ENCODE measurements around the gene CCR6.
"Not testable (repeated sequence)": the region's sequence is repeated elsewhere in the genome, so short reads cannot be mapped to it uniquely, and the experiment has no call there.

DNA sequence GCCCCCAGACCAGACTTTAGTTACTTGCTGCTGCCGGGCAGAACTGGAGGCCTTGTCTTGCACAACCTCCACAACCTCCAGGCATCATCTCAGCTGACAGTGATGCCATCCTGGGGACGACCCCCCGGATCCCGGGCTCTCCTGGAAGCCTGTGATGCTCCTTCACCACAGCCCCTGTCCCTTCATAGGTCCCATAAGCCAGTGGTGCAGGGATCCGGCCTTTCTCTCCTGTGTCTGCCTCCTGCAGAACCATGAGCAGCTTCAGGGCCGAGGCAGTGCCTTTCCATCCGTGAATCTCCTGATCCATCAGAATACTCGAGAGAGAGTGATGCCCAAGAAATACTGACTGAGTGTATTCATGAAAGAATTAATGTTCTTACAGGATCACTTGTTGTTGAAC is 57.2 kb downstream of the CCR6 start:
- TF ChIP-seq POLR2A (IDR thresholded peaks at IDR 0.05), result not testable (repeated sequence)
- TF ChIP-seq, protein P1, sequence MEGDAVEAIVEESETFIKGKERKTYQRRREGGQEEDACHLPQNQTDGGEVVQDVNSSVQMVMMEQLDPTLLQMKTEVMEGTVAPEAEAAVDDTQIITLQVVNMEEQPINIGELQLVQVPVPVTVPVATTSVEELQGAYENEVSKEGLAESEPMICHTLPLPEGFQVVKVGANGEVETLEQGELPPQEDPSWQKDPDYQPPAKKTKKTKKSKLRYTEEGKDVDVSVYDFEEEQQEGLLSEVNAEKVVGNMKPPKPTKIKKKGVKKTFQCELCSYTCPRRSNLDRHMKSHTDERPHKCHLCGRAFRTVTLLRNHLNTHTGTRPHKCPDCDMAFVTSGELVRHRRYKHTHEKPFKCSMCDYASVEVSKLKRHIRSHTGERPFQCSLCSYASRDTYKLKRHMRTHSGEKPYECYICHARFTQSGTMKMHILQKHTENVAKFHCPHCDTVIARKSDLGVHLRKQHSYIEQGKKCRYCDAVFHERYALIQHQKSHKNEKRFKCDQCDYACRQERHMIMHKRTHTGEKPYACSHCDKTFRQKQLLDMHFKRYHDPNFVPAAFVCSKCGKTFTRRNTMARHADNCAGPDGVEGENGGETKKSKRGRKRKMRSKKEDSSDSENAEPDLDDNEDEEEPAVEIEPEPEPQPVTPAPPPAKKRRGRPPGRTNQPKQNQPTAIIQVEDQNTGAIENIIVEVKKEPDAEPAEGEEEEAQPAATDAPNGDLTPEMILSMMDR (IDR thresholded peaks at IDR 0.05 in 4 of 5, conservative IDR thresholded peaks at IDR 0.05 in 1 of 5), result not testable (repeated sequence)

Measured in gastrocnemius medialis (tissue), 4 donors.